Neuronal stem cell (in vitro differentiated cells): Measurements from ENCODE around the gene ZNFX1.

Source experiments
- DNase-seq: peaks from one replicate; pipeline ENCODE4 v3.0.0-alpha.2; 2013; ENCODE audit warnings: low spot score
- H2AFZ ChIP-seq: one replicate; pipeline ENCODE4 v1.6.1; 2013; ENCODE audit warnings: mild to moderate bottlenecking, low read length, inconsistent platforms
- H2AK5ac ChIP-seq: 2 replicates; pipeline ENCODE4 v1.6.1; 2013; ENCODE audit warnings: low read depth, mild to moderate bottlenecking, inconsistent platforms, low read length, moderate library complexity, mixed read lengths
- H2BK120ac ChIP-seq: 2 replicates; pipeline ENCODE4 v1.6.1; 2013; ENCODE audit warnings: low read depth, mild to moderate bottlenecking, inconsistent platforms, low read length, moderate library complexity, mixed read lengths
- H2BK12ac ChIP-seq: one replicate; pipeline ENCODE4 v1.6.1; 2013; ENCODE audit warnings: low read length, inconsistent platforms
- H2BK15ac ChIP-seq: 2 replicates; pipeline ENCODE4 v1.6.1; 2013; ENCODE audit warnings: mild to moderate bottlenecking, low read length, inconsistent platforms, mixed read lengths
- H2BK5ac ChIP-seq: one replicate; pipeline ENCODE4 v1.6.1; 2013; ENCODE audit warnings: inconsistent platforms, mild to moderate bottlenecking, low read length, moderate library complexity
- H3K14ac ChIP-seq: one replicate; pipeline ENCODE4 v1.6.1; 2013; ENCODE audit warnings: low read length, inconsistent platforms
- H3K18ac ChIP-seq: 2 replicates; pipeline ENCODE4 v1.6.1; 2013; ENCODE audit warnings: low read length, inconsistent platforms
- H3K23ac ChIP-seq: 2 replicates; pipeline ENCODE4 v1.6.1; 2013; ENCODE audit warnings: low read depth, mild to moderate bottlenecking, mixed read lengths, low read length, inconsistent platforms; ENCODE audit not compliant: poor library complexity
- H3K27ac ChIP-seq: replicated peaks from 3 replicates; pipeline ENCODE4 v1.5.1; 2013; ENCODE audit warnings: low read length, inconsistent platforms
- H3K27me3 ChIP-seq, 3 experiments: 2 replicates each; pipeline ENCODE4 v1.6.1; 2013; ENCODE audit warnings: low read length in 3 of 3, mild to moderate bottlenecking in 2 of 3, inconsistent platforms in 1 of 3, low read depth in 1 of 3, mixed read lengths in 1 of 3, moderate library complexity in 1 of 3; ENCODE audit not compliant: control insufficient read depth in 3 of 3, insufficient read depth in 3 of 3
- H3K36me3 ChIP-seq, 2 donors: replicated peaks in 1 of 2; 2 replicates each; pipeline ENCODE4 v1.6.1; 2013; ENCODE audit warnings: low read length in 2 of 2; ENCODE audit not compliant: control insufficient read depth in 2 of 2, insufficient read depth in 2 of 2
- H3K4ac ChIP-seq: 2 replicates; pipeline ENCODE4 v1.6.1; 2013; ENCODE audit warnings: inconsistent platforms, mild to moderate bottlenecking, low read length, moderate library complexity
- H3K4me1 ChIP-seq, 2 donors: 1 replicate in 1 of 2; 2 replicates in 1 of 2; pipeline ENCODE4 v1.6.1; 2013; ENCODE audit warnings: low read length in 2 of 2, low read depth in 1 of 2; ENCODE audit not compliant: control insufficient read depth in 2 of 2, insufficient read depth in 1 of 2
- H3K4me2 ChIP-seq: one replicate; pipeline ENCODE4 v1.6.1; 2013; ENCODE audit warnings: mild to moderate bottlenecking, low read length, inconsistent platforms; ENCODE audit not compliant: insufficient read depth, poor library complexity, severe bottlenecking
- H3K4me3 ChIP-seq, 2 donors: 2 replicates each; pipeline ENCODE4 v1.5.1; 2013; ENCODE audit warnings: low read length in 2 of 2, mild to moderate bottlenecking in 2 of 2, inconsistent platforms in 1 of 2, moderate library complexity in 1 of 2
- H3K79me1 ChIP-seq: one replicate; pipeline ENCODE4 v1.6.1; 2013; ENCODE audit warnings: low read depth, mild to moderate bottlenecking, inconsistent platforms, low read length, moderate library complexity
- H3K9ac ChIP-seq: one replicate; pipeline ENCODE4 v1.6.1; 2013; ENCODE audit warnings: mild to moderate bottlenecking, low read depth, low read length, inconsistent platforms; ENCODE audit not compliant: poor library complexity
- H3K9me3 ChIP-seq, 2 donors: replicated peaks in 1 of 2; 2 replicates each; pipeline versions ENCODE3 to v1.6.1; 2013; ENCODE audit warnings: low read length in 2 of 2, mild to moderate bottlenecking in 2 of 2, inconsistent platforms in 1 of 2, low read depth in 1 of 2, mixed read lengths in 1 of 2, moderate library complexity in 1 of 2; ENCODE audit not compliant: control insufficient read depth in 2 of 2, insufficient read depth in 1 of 2
- H4K8ac ChIP-seq: one replicate; pipeline ENCODE4 v1.6.1; 2013; ENCODE audit warnings: low read depth, mild to moderate bottlenecking, inconsistent platforms, low read length, moderate library complexity
- H4K91ac ChIP-seq: one replicate; pipeline ENCODE4 v1.6.1; 2013; ENCODE audit warnings: low read length, low read depth, mild to moderate bottlenecking, inconsistent platforms; ENCODE audit not compliant: poor library complexity
- WGBS, 2 donors: extraction: QIAGEN DNeasy Blood & Tissue Kit; methylation state at CpG; one replicate each; pipeline ENCODE4 v1.1.7; 2013; ENCODE audit warnings: missing lambda C conversion rate in 2 of 2, mixed read lengths in 1 of 2; ENCODE audit not compliant: insufficient read length in 2 of 2, insufficient replicate concordance in 1 of 2; ENCODE audit errors: extremely low coverage in 2 of 2; 5-methylcytosine and 5-hydroxymethylcytosine counted together

ZNFX1 gene

DNA sequence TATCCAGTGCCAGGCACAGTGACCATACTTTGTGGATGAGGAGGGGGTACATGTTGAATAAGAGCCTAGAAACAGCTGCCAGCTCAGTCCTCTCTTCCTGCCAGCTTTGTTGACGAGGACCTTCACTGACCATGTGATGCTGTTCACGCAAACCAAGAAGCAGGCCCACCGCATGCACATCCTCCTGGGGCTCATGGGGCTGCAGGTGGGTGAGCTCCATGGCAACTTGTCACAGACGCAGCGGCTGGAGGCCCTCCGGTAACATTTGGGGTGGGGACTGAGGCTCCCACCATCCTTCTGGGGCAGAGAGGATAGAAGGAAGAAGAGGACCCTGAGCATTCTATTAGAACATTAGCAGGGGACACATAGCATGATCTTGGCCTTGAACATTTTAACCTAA lies 43.0 kb downstream of the ZNFX1 start:
- no CpG with 5 or more reads among the region's 6 CpGs for WGBS, 2 donors
- Histone ChIP-seq H3K27me3 (no peaks in the 10 kb centered on the region), H4K91ac (no peak overlapping the region), H3K4me2 (no peak overlapping the region), H3K18ac (no peak overlapping the region), H3K79me1 (no peaks in the 10 kb centered on the region), H3K36me3 (peaks cover 45 to 93% of the 10 kb centered on the region in 2 donors), H3K23ac (no peak overlapping the region), H2AK5ac (no peak overlapping the region), H3K9ac (no peak overlapping the region), H3K4ac (no peak overlapping the region), H3K9me3 (peaks cover 0 to 2% of the 10 kb centered on the region in 2 donors), H3K4me1 (peaks cover 0 to 4% of the 10 kb centered on the region in 2 donors), H2BK12ac (no peak overlapping the region), H3K4me3 (no peak overlapping the region), H2BK15ac (no peak overlapping the region), H3K14ac (no peak overlapping the region), H3K27ac (no peak overlapping the region), H2AFZ (no peak overlapping the region), H4K8ac (no peak overlapping the region), H2BK5ac (no peak overlapping the region), H2BK120ac (no peak overlapping the region)
- no peak for DNase-seq

DNA sequence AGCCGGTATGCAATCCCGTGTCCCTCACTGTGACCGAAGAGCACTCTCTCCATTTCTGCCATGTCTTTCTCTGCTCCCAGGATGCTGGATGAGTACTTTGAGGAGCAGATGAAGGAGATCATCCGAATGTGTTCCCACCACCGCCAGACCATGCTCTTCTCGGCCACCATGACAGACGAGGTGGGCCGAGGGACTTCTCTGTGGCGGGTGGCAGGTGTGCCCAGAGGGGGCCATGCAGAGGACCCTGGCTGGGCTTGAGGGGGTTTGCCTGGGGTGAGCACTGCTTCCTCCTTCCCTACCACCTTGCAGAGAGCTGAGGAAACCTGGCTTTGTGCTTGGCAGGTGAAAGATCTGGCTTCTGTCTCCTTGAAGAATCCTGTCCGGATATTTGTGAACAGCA lies 44.6 kb downstream of the ZNFX1 start:
- Histone ChIP-seq H2AK5ac (no peak overlapping the region), H3K14ac (no peak overlapping the region), H3K4ac (no peak overlapping the region), H3K27ac (no peak overlapping the region), H2BK15ac (no peak overlapping the region), H2BK12ac (no peak overlapping the region), H2AFZ (no peak overlapping the region), H4K8ac (no peak overlapping the region), H3K9me3 (no peaks in the 10 kb centered on the region), H3K18ac (no peak overlapping the region), H3K23ac (peak overlapping the region; percentile 14), H3K27me3 (no peaks in the 10 kb centered on the region), H4K91ac (no peak overlapping the region), H3K9ac (no peak overlapping the region), H3K4me3 (no peak overlapping the region), H3K36me3 (peaks cover 39 to 92% of the 10 kb centered on the region in 2 donors), H2BK120ac (no peak overlapping the region), H3K79me1 (no peaks in the 10 kb centered on the region), H2BK5ac (no peak overlapping the region), H3K4me1 (peaks cover 0 to 4% of the 10 kb centered on the region in 2 donors), H3K4me2 (no peak overlapping the region)
- WGBS, 2 donors: no CpG with 5 or more reads among the region's 10 CpGs
- DNase-seq: no peak

DNA sequence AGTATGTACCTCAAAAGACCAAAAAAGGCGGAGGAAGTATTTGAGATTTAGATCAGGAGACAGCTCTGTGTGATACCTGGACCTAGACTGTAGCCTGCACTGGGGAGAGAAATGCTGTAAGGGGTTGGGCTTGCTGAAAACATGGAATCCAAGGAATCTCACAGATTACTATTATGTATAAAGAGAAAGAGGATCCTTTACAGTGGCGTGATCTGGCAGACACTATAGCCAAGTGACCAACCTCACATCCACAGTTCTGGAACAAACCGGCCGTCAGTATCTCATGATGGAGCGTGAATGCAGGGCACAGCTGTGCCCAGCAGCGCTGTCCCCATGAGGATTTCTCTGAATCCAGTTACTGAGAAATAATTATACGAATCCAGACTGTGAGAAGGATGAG lies 46.4 kb downstream of the ZNFX1 start:
- no peak overlapping the region for H4K8ac ChIP-seq
- peaks cover 40 to 81% of the 10 kb centered on the region in 2 donors for H3K36me3 ChIP-seq
- no peak overlapping the region for H2BK120ac ChIP-seq
- no peak overlapping the region for H3K4ac ChIP-seq
- H3K27me3 ChIP-seq: no peaks in the 10 kb centered on the region
- no peak overlapping the region for H2AFZ ChIP-seq
- H2AK5ac ChIP-seq: no peak overlapping the region
- H3K9me3 ChIP-seq: no peaks in the 10 kb centered on the region
- no peak overlapping the region for H3K4me3 ChIP-seq
- DNase-seq: no peak
- H2BK15ac ChIP-seq: no peak overlapping the region
- no peak overlapping the region for H3K18ac ChIP-seq
- no peak overlapping the region for H3K27ac ChIP-seq
- H3K9ac ChIP-seq: no peak overlapping the region
- H3K14ac ChIP-seq: no peak overlapping the region
- H3K23ac ChIP-seq: no peak overlapping the region
- no peak overlapping the region for H2BK5ac ChIP-seq
- H3K4me1 ChIP-seq: peaks cover 0 to 2% of the 10 kb centered on the region in 2 donors
- no peak overlapping the region for H2BK12ac ChIP-seq
- no peak overlapping the region for H4K91ac ChIP-seq
- no CpG with 5 or more reads among the region's 7 CpGs for WGBS, 2 donors
- no peaks in the 10 kb centered on the region for H3K79me1 ChIP-seq
- H3K4me2 ChIP-seq: no peak overlapping the region

DNA sequence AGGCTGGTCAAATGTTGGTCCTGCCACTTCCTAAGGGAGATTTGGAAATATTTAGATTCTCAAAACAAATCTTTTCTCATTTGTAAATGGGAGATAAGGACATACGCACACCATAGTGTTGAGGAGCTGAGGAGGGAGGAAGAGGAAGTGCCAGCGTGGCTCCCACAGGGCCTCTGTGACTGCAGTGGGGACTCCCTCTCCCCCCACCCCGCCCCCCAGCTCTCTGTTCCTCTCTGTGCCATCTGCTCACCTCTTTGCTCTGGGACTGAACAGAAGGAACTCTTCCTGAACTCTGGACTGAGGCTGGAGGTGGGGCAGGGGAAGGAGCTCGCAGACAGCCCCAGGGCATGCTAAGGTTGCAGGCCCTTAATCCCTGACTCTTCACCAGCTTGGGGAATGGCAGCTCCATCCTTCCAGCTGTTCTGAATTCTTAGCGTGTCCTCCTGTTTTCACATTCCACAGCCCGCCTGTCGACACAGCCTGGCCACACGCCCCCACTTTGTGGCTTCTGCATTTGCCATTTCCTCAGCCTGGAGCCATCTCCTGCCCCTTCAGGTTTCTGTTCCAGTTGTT lies 47.2 kb downstream of the ZNFX1 start:
- Histone ChIP-seq H2BK120ac (no peak overlapping the region), H2BK12ac (no peak overlapping the region), H3K36me3 (peaks cover 43 to 83% of the 10 kb centered on the region in 2 donors), H3K23ac (no peak overlapping the region), H3K18ac (peak overlapping the region; percentile 38), H2AFZ (no peak overlapping the region), H2AK5ac (no peak overlapping the region), H3K9me3 (no peaks in the 10 kb centered on the region), H3K9ac (peak overlapping the region; percentile 40), H3K4me1 (no peaks in the 10 kb centered on the region), H2BK15ac (no peak overlapping the region), H4K91ac (no peak overlapping the region), H4K8ac (no peak overlapping the region), H3K79me1 (no peaks in the 10 kb centered on the region), H3K27ac (no peak overlapping the region), H3K27me3 (no peaks in the 10 kb centered on the region), H3K4me3 (no peak overlapping the region), H2BK5ac (no peak overlapping the region), H3K4ac (no peak overlapping the region), H3K14ac (no peak overlapping the region), H3K4me2 (no peak overlapping the region)
- no peak for DNase-seq
- no CpG with 5 or more reads among the region's 8 CpGs for WGBS, 2 donors
